Testis (tissue), 3 donors: ENCODE measurements around the gene TBCC. TPM values are rescaled to one million over a fixed set of nuclear protein-coding genes. Genes with fewer than 3 reads are reported as not detected.
"Not testable (repeated sequence)": the region's sequence is repeated elsewhere in the genome, so short reads cannot be mapped to it uniquely, and the experiment has no call there.

ENCODE experiments used
- DNase-seq: peaks from one replicate; pipeline ENCODE4 v3.0.0-alpha.2; 2019
- H3K27ac ChIP-seq, 2 donors: fragments of 200-600 bp; sonication (generic); one replicate each; pipeline ENCODE4 v1.5.1; 2019
- H3K27me3 ChIP-seq: fragments of 200-600 bp; sonication (generic); one replicate; pipeline ENCODE4 v1.5.1; 2019
- H3K36me3 ChIP-seq: fragments of 200-600 bp; sonication (generic); one replicate; pipeline ENCODE4 v1.5.1; 2017; ENCODE audit warnings: low read depth; ENCODE audit errors: missing control alignments
- H3K4me1 ChIP-seq: fragments of 200-600 bp; sonication (generic); one replicate; pipeline ENCODE4 v1.5.1; 2019
- H3K4me3 ChIP-seq, 2 donors: fragments of 200-600 bp; sonication (generic); one replicate each; pipeline ENCODE4 v1.5.1; 2017 to 2019
- H3K9me3 ChIP-seq: fragments of 200-600 bp; sonication (generic); one replicate; pipeline ENCODE4 v1.5.1; 2017
- CTCF ChIP-seq, 3 experiments: fragments of 450-650 bp in 2 of 3; fragments of 200-600 bp in 1 of 3; sonication (generic) in 1 of 3; IDR thresholded peaks; one replicate each; pipeline ENCODE4 v1.5.1; 2016 to 2019; ENCODE audit warnings: antibody characterized with exemption in 3 of 3, mild to moderate bottlenecking in 2 of 3, moderate library complexity in 1 of 3
- POLR2A ChIP-seq: fragments of 450-650 bp; IDR thresholded peaks from one replicate; pipeline ENCODE4 v1.6.1; 2017; ENCODE audit warnings: antibody characterized with exemption, mild to moderate bottlenecking, moderate library complexity
- WGBS, 2 donors: methylation state at CpG; one replicate each; pipeline ENCODE4 v1.1.5; 2018; 5-methylcytosine and 5-hydroxymethylcytosine counted together
- intact Hi-C: fragments of 100-400 bp; cut with DNase I; formaldehyde crosslinking; loops from one replicate; pipeline ENCODE4 v1.15.1; 2023; ENCODE audit warnings: low total_unique reads
- polyA plus RNA-seq: library from polyadenylated mRNA; stranded (reverse); fragments of 350-450 nt; fragmentation: Illumina TruSeq; extraction: RNeasy Lipid Tissue Mini Kit (QIAGEN cat#74804); gene quantifications from one replicate; pipeline ENCODE4 v1.2.3, GENCODE V29; 2014; ENCODE audit warnings: low read depth, low replicate concordance; ENCODE audit not compliant: insufficient read depth
- total RNA-seq, 2 donors: library from RNA; depleted of rRNA; stranded (reverse); fragments of >200 nt; gene quantifications; one replicate each; pipeline ENCODE4 v1.2.3, GENCODE V29; 2016

Gene TBCC
- total and polyA plus RNA-seq, 3 donors from 2014 or later, result 35.0 to 52.1 (median 40.2) TPM

- H3K36me3 ChIP-seq, result no peaks in the 10 kb centered on the region
- H3K27ac ChIP-seq, result peak overlapping the region; percentile 82 to 98
- intact Hi-C loops, result loop anchor here (5.0 kb wide), 1 partner anchor 34 kb away; the partner anchor contains the start of gene TBCC
- H3K27me3 ChIP-seq, result no peaks in the 10 kb centered on the region
- H3K4me3 ChIP-seq, result peak overlapping the region; percentile 95 to 97
- DNase-seq, result no peak
- 0% methylated on average over 4 of the region's 4 CpGs for WGBS, 2 donors
- no peaks in the 10 kb centered on the region for H3K9me3 ChIP-seq
- TF ChIP-seq POLR2A, result no peak
- no peak for TF ChIP-seq CTCF (IDR thresholded peaks at IDR 0.05)
- H3K4me1 ChIP-seq, result peaks cover 18% of the 10 kb centered on the region
Observed at GRCh38 chr6:42781546-42781795, 35.6 kb upstream of the TBCC start.

GRCh38 chr6:42779521-42779920 is 33.6 kb upstream of the TBCC start:
- no peak overlapping the region for H3K4me3 ChIP-seq
- no peaks in the 10 kb centered on the region for H3K27me3 ChIP-seq
- peaks cover 4% of the 10 kb centered on the region for H3K4me1 ChIP-seq
- no peak overlapping the region for H3K27ac ChIP-seq
- no peak for DNase-seq
- no peaks in the 10 kb centered on the region for H3K9me3 ChIP-seq
- H3K36me3 ChIP-seq, result no peaks in the 10 kb centered on the region
- TF ChIP-seq POLR2A, result no peak
- TF ChIP-seq CTCF (IDR thresholded peaks at IDR 0.05), result no peak
- intact Hi-C loops, result no loop called here
- 87 to 88% methylated on average over 6 of the region's 6 CpGs for WGBS, 2 donors

GRCh38 chr6:42778122-42778521 is 32.2 kb upstream of the TBCC start:
- WGBS, 2 donors, result 72 to 92% methylated on average over 2 of the region's 2 CpGs
- H3K4me3 ChIP-seq, result no peak overlapping the region
- no peak overlapping the region for H3K27ac ChIP-seq
- no peak for TF ChIP-seq CTCF (IDR thresholded peaks at IDR 0.05)
- TF ChIP-seq POLR2A, result no peak
- no peaks in the 10 kb centered on the region for H3K36me3 ChIP-seq
- H3K4me1 ChIP-seq, result peaks cover 15% of the 10 kb centered on the region
- no peaks in the 10 kb centered on the region for H3K27me3 ChIP-seq
- H3K9me3 ChIP-seq, result no peaks in the 10 kb centered on the region
- intact Hi-C loops, result no loop called here
- no peak for DNase-seq

- H3K27me3 ChIP-seq, result no peaks in the 10 kb centered on the region
- intact Hi-C loops, result no loop called here
- TF ChIP-seq POLR2A, result no peak
- TF ChIP-seq CTCF (IDR thresholded peaks at IDR 0.05), result no peak
- whole genome bisulfite sequencing, 2 donors, result 86 to 90% methylated on average over 2 of the region's 2 CpGs
- H3K4me3 ChIP-seq, result no peak overlapping the region
- H3K27ac ChIP-seq, result no peak overlapping the region
- no peaks in the 10 kb centered on the region for H3K9me3 ChIP-seq
- DNase-seq, result no peak
- H3K4me1 ChIP-seq, result peaks cover 15% of the 10 kb centered on the region
- H3K36me3 ChIP-seq, result no peaks in the 10 kb centered on the region
Observed at GRCh38 chr6:42777126-42777822, 31.4 kb upstream of the TBCC start.

- Histone ChIP-seq H3K27ac (peak overlapping the region in 1 of 2 donors; percentile 22), H3K4me1 (peaks cover 23% of the 10 kb centered on the region)
- DNase-seq, H3K9me3 ChIP-seq, H3K27me3 ChIP-seq, H3K4me3 ChIP-seq, intact Hi-C loops, H3K36me3 ChIP-seq: not testable (repeated sequence)
- 84 to 89% methylated on average over 10 of the region's 10 CpGs for WGBS, 2 donors
Observed at GRCh38 chr6:42774821-42775487, 29.1 kb upstream of the TBCC start.
